Left colon (tissue), 2 donors: Measurements from ENCODE around the gene METRN. TPM values are rescaled to one million over a fixed set of nuclear protein-coding genes. Genes with fewer than 3 reads are reported as not detected.

Experiments
- ATAC-seq: fragments of 200-7000 bp; cut with Tn5 transposase; one replicate; pipeline ENCODE4 v1.9.1; 2020; ENCODE audit warnings: mild to moderate bottlenecking, moderate library complexity
- DNase-seq, 2 donors: peaks; one replicate each; pipeline ENCODE4 v3.0.0-alpha.2; 2020
- intact Hi-C, 2 donors: fragments of 100-400 bp; cut with DNase I in 1 of 2; cut with micrococcal nuclease in 1 of 2; formaldehyde crosslinking; loops; one replicate each; pipeline versions ENCODE4 v1.11.2 to v1.14.0; 2022; cut with DNase I, micrococcal nuclease
- total RNA-seq, 2 donors: library from RNA; stranded (reverse); fragmentation: NEBNext Ultra II Directional; extraction: Animal tissue kit (Norgen Biotek cat#: 25700); gene quantifications; one replicate each; pipeline ENCODE4 v1.2.1, GENCODE V29; 2021
- donor health status: DM: no; HTN: no; CAD: no.
- donor health status: DM: yes; HTN: yes; CAD: no.

Gene METRN
- total RNA-seq, 2 donors from 2014 or later = 21.7 to 37.8 TPM

DNA sequence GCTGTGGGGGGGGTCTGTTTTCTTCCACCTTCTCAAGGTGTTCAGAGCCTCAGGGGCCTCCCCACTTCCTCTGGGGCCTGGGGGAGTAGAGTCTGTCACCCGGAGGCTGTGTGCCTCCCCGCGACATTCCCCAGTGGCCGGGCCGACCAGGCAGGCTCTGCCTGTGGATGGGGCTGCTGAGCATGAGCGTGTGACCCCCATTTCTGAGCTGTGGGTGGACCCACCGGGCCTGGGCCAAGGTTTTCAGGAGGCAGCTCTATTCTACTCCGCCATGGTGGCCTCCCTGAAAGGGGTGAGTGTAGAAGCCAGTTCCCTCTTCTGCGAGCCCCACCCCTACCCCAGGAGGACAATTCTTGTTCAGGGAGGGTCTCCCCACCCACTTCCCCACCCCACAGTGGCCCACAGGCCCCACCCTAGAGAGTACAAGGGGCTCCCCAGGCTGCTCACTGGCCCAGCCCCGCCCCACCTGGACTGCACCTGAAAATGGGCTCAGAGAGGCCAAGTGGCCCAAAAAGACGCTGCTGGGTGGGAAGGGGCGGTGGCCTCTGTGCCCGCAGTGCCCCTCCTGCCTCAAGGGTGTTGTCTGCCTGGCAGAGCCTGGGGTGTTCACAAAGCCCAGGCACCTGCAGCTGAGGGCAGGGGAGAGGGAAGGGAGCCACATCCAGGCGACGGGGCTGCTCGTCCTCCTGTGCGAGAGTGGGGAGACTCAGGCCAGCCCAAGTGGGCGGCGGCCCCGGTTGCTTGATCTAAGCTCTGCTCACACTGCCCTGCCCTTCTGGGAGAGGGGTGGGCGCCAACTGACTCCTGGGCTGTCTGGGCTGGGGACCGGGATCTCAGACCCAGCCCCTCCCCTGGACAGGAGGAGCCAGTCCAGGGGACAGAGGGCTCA, 47.0 kb downstream of the METRN start:
- DNase-seq = no peak
- ATAC-seq = peak; percentile 55
- intact Hi-C loops = no loop called here

DNA sequence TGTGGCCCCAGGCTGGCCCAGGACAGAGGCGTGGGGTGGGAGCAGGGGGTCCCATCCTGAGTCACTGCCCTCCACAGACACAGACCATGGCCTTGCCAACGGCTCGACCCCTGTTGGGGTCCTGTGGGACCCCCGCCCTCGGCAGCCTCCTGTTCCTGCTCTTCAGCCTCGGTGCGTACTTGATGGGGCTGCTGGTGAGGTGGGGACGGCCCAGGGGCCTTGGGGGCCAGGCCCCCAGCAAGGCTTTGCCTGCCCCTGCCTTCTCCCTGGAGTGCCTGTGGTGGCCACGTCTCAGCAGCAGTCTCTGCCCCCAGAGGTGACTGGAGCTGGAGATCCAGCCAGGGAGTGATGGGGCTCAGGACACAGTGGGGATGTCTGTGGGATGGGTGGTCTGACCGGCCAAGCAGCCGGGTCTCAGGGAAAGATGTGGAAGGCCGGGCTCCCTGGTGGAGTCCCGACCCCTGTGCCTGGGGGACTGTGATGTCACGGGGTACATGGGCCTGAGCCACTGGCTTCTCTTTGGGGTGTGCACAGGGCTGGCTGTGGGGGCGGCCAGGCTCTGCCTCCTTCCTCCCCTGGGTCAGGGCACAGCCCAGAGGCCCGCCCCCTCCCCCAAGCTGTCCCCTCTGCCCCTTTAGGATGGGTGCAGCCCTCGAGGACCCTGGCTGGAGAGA, 47.8 kb downstream of the METRN start:
- intact Hi-C loops = no loop called here

GRCh38 chr16:763369-764183, 48.7 kb downstream of the METRN start:
- ATAC-seq (no peak), DNase-seq (no peak)
- intact Hi-C loops = no loop called here

More for the DNA sequence above, 47.8 kb downstream of the METRN start:
- no peak for ATAC-seq
- DNase-seq = no peak

DNA sequence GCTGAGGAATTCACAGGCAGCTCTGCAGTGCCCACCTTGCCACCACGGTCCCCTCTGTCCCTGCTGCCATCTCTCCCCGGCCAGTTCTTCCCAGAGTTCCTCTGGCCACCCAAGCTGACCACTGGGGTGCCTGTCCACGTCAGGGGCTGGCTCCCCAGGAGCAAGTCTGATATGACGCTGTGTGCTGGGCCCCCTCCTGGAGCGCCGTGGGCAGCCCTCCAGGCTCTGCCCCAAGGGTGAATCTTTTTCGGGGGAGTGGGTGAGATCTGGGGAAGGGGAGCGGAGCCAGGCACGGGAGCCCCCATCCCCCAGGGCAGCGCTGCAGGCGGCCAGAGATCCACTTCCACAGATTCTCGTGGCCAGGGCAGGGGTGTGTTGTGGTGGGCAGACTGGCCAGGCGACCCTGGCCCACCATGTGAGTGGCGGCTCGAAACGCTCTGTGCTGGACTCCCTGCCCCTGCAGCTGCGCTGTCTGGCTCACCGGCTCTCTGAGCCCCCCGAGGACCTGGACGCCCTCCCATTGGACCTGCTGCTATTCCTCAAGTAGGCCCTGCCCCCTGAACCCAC, 49.3 kb downstream of the METRN start:
- DNase-seq = no peak
- intact Hi-C loops = no loop called here
- ATAC-seq = no peak

GRCh38 chr16:764848-765487, 50.0 kb downstream of the METRN start:
- intact Hi-C loops = no loop called here
- DNase-seq = peak in 1 of 2 donors; percentile 22
- ATAC-seq = no peak

- no peak for ATAC-seq
- intact Hi-C loops = no loop called here
- DNase-seq = no peak
Observed at GRCh38 chr16:765488-765865, 50.6 kb downstream of the METRN start.

GRCh38 chr16:766008-766819, 51.3 kb downstream of the METRN start:
- intact Hi-C loops = no loop called here
- DNase-seq (no peak), ATAC-seq (no peak)

DNA sequence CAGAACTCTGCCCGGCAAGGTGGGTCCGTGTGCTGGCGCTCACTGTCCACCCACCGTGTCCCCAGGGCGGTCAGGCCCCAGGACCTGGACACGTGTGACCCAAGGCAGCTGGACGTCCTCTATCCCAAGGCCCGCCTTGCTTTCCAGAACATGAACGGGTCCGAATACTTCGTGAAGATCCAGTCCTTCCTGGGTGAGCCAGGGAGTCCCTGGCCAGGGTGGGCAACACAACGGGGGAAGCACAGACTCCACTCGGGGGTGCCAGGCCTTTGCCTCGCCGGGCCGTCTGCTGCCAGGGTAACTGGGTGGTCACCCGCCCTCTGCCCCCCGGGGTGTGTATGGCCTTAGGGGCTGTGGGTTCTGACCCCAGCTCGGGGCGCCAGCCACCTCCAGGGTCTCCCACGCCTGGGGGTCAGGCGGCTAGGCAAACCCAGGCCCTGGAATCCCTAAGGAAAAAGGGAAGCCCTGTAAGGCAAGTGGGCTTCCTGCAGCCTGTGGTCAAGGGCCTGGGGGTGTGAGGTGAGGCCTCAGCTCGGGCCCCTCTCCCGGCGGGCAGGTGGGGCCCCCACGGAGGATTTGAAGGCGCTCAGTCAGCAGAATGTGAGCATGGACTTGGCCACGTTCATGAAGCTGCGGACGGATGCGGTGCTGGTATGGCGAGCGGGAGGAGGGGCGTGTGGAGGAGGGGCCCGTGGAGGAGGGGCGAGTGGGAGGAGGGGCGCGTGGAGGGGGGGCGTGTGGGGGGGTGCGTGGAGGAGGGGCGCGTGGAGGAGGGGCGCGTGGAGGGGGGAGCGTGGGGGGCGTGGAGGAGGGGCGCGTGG, 52.1 kb downstream of the METRN start:
- DNase-seq = no peak
- no peak for ATAC-seq
- intact Hi-C loops = no loop called here

- DNase-seq = no peak
- intact Hi-C loops = no loop called here
- ATAC-seq = no peak
Observed at GRCh38 chr16:767743-768235, 52.9 kb downstream of the METRN start.

DNA sequence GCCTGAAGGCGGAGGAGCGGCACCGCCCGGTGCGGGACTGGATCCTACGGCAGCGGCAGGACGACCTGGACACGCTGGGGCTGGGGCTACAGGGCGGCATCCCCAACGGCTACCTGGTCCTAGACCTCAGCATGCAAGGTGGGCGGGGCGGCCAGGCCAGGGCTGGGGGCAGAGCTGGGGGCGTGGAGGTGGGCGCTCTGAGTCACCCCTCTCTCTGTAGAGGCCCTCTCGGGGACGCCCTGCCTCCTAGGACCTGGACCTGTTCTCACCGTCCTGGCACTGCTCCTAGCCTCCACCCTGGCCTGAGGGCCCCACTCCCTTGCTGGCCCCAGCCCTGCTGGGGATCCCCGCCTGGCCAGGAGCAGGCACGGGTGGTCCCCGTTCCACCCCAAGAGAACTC, 53.5 kb downstream of the METRN start:
- DNase-seq = no peak
- intact Hi-C loops = no loop called here
- no peak for ATAC-seq

Other genes starting within 250 kb of the METRN start
- gene CAPN15, start 187.4 kb upstream of the METRN start, total RNA-seq = 100 to 1,000 TPM in 1 of 2 donors, 10 to 100 TPM in 1; 98.8 to 102 TPM
- gene PRR35, start 154.7 kb upstream of the METRN start, total RNA-seq = not detected
- under 1 TPM in 1 of 2 donors, not detected in 1; 0.36 TPM for gene NHLRC4, start 148.1 kb upstream of the METRN start, total RNA-seq
- 10 to 100 TPM; 37.6 to 39.5 TPM for gene PIGQ, start 145.2 kb upstream of the METRN start, total RNA-seq
- 10 to 100 TPM; 38.2 to 43.4 TPM for gene RAB40C, start 125.1 kb upstream of the METRN start, total RNA-seq
- 1 to 10 TPM in 1 of 2 donors, under 1 TPM in 1; 0.64 to 3.6 TPM for gene WFIKKN1, start 84.1 kb upstream of the METRN start, total RNA-seq
- 10 to 100 TPM; 42.0 to 52.0 TPM for gene METTL26, start 78.8 kb upstream of the METRN start, total RNA-seq
- 100 to 1,000 TPM in 1 of 2 donors, 10 to 100 TPM in 1; 98.5 to 161 TPM for gene MCRIP2, start 73.3 kb upstream of the METRN start, total RNA-seq
- gene WDR90, start 65.8 kb upstream of the METRN start, total RNA-seq = 10 to 100 TPM; 28.3 to 57.6 TPM
- 100 to 1,000 TPM; 118 to 158 TPM for gene RHOT2, start 47.0 kb upstream of the METRN start, total RNA-seq
- gene RHBDL1, start 39.4 kb upstream of the METRN start, total RNA-seq = 1 to 10 TPM; 4.4 to 5.3 TPM
- gene STUB1, start 34.7 kb upstream of the METRN start, total RNA-seq = 100 to 1,000 TPM in 1 of 2 donors, 10 to 100 TPM in 1; 86.6 to 105 TPM
- gene JMJD8, start 30.8 kb upstream of the METRN start, total RNA-seq = 10 to 100 TPM; 41.6 to 49.2 TPM
- gene WDR24, start 24.7 kb upstream of the METRN start, total RNA-seq = 10 to 100 TPM in 1 of 2 donors, 1 to 10 TPM in 1; 9.5 to 10.6 TPM
- gene FBXL16, start 9.3 kb upstream of the METRN start, total RNA-seq = 1 to 10 TPM; 1.2 to 3.1 TPM
- gene ANTKMT, start 6.0 kb downstream of the METRN start, total RNA-seq = 10 to 100 TPM; 47.2 to 48.6 TPM
- under 1 TPM; 0.75 to 0.95 TPM for gene CCDC78, start 11.3 kb downstream of the METRN start, total RNA-seq
- gene HAGHL, start 12.0 kb downstream of the METRN start, total RNA-seq = 1 to 10 TPM; 2.0 to 3.3 TPM
- 10 to 100 TPM; 36.0 to 50.2 TPM for gene CIAO3, start 25.9 kb downstream of the METRN start, total RNA-seq
- 1 to 10 TPM; 6.4 to 7.0 TPM for gene MSLN, start 45.6 kb downstream of the METRN start, total RNA-seq
- gene RPUSD1, start 73.3 kb downstream of the METRN start, total RNA-seq = 10 to 100 TPM; 21.3 to 24.1 TPM
- gene CHTF18, start 73.5 kb downstream of the METRN start, total RNA-seq = 10 to 100 TPM in 1 of 2 donors, 1 to 10 TPM in 1; 9.5 to 20.3 TPM
- under 1 TPM; 0.40 to 0.53 TPM for gene GNG13, start 85.6 kb downstream of the METRN start, total RNA-seq